ENCODE data around the gene SH3BP5.

SH3BP5 gene

GRCh38 chr3:15323063-15323462, 9.3 kb downstream of the SH3BP5 start:
- Histone ChIP-seq H3K27ac (ENCODE audit: low read depth, low read length) (no peak overlapping the region), H3K27me3 (ENCODE audit: control insufficient read depth in 1 of 2, insufficient read depth in 2 of 2, low read length in 2 of 2) (no peaks in the 10 kb centered on the region), H3K9me3 (ENCODE audit: low read length) (no peaks in the 10 kb centered on the region), H3K4me3 (ENCODE audit: low read depth in 1 of 2, low read length in 2 of 2) (no peak overlapping the region), H3K36me3 (ENCODE audit: insufficient read depth, low read length) (no peaks in the 10 kb centered on the region), H3K4me1 (ENCODE audit: insufficient read depth, low read length) (peaks cover 62% of the 10 kb centered on the region), H3K9ac (ENCODE audit: low read length) (no peak overlapping the region)

- Histone ChIP-seq H3K4me3 (ENCODE audit: low read depth in 1 of 2, low read length in 2 of 2) (no peak overlapping the region), H3K27me3 (ENCODE audit: control insufficient read depth in 1 of 2, insufficient read depth in 2 of 2, low read length in 2 of 2) (no peaks in the 10 kb centered on the region), H3K9ac (ENCODE audit: low read length) (no peak overlapping the region), H3K27ac (ENCODE audit: low read depth, low read length) (peak overlapping the region; percentile 56), H3K9me3 (ENCODE audit: low read length) (no peaks in the 10 kb centered on the region), H3K4me1 (ENCODE audit: insufficient read depth, low read length) (peaks cover 74% of the 10 kb centered on the region), H3K36me3 (ENCODE audit: insufficient read depth, low read length) (no peaks in the 10 kb centered on the region)
Measured at GRCh38 chr3:15321349-15321748, 11.0 kb downstream of the SH3BP5 start.

GRCh38 chr3:15319575-15319974, 12.8 kb downstream of the SH3BP5 start:
- Histone ChIP-seq H3K27me3 (ENCODE audit: control insufficient read depth in 1 of 2, insufficient read depth in 2 of 2, low read length in 2 of 2) (no peaks in the 10 kb centered on the region), H3K9me3 (ENCODE audit: low read length) (no peaks in the 10 kb centered on the region), H3K36me3 (ENCODE audit: insufficient read depth, low read length) (no peaks in the 10 kb centered on the region), H3K4me3 (ENCODE audit: low read depth in 1 of 2, low read length in 2 of 2) (no peak overlapping the region), H3K9ac (ENCODE audit: low read length) (no peak overlapping the region), H3K27ac (ENCODE audit: low read depth, low read length) (no peak overlapping the region), H3K4me1 (ENCODE audit: insufficient read depth, low read length) (peaks cover 66% of the 10 kb centered on the region)

GRCh38 chr3:15319136-15319535, 13.2 kb downstream of the SH3BP5 start:
- Histone ChIP-seq H3K27ac (ENCODE audit: low read depth, low read length) (peak overlapping the region; percentile 6), H3K9me3 (ENCODE audit: low read length) (no peaks in the 10 kb centered on the region), H3K36me3 (ENCODE audit: insufficient read depth, low read length) (no peaks in the 10 kb centered on the region), H3K4me1 (ENCODE audit: insufficient read depth, low read length) (peaks cover 66% of the 10 kb centered on the region), H3K9ac (ENCODE audit: low read length) (no peak overlapping the region), H3K4me3 (ENCODE audit: low read depth in 1 of 2, low read length in 2 of 2) (no peak overlapping the region), H3K27me3 (ENCODE audit: control insufficient read depth in 1 of 2, insufficient read depth in 2 of 2, low read length in 2 of 2) (no peaks in the 10 kb centered on the region)

GRCh38 chr3:15318661-15319060, 13.7 kb downstream of the SH3BP5 start:
- H3K27ac ChIP-seq (ENCODE audit: low read depth, low read length), result peak overlapping the region; percentile 6
- H3K4me1 ChIP-seq (ENCODE audit: insufficient read depth, low read length), result peaks cover 62% of the 10 kb centered on the region
- no peaks in the 10 kb centered on the region for H3K36me3 ChIP-seq (ENCODE audit: insufficient read depth, low read length)

GRCh38 chr3:15316998-15317435, 15.4 kb downstream of the SH3BP5 start:
- no peaks in the 10 kb centered on the region for H3K9me3 ChIP-seq (ENCODE audit: low read length)
- no peak overlapping the region for H3K4me3 ChIP-seq (ENCODE audit: low read depth in 1 of 2, low read length in 2 of 2)
- H3K4me1 ChIP-seq (ENCODE audit: insufficient read depth, low read length), result peaks cover 62% of the 10 kb centered on the region
- H3K36me3 ChIP-seq (ENCODE audit: insufficient read depth, low read length), result no peaks in the 10 kb centered on the region
- no peak overlapping the region for H3K27ac ChIP-seq (ENCODE audit: low read depth, low read length)
- H3K9ac ChIP-seq (ENCODE audit: low read length), result no peak overlapping the region
- no peaks in the 10 kb centered on the region for H3K27me3 ChIP-seq (ENCODE audit: control insufficient read depth in 1 of 2, insufficient read depth in 2 of 2, low read length in 2 of 2)

More at GRCh38 chr3:15318661-15319060, 13.7 kb downstream of the SH3BP5 start:
- Histone ChIP-seq H3K27me3 (ENCODE audit: control insufficient read depth in 1 of 2, insufficient read depth in 2 of 2, low read length in 2 of 2) (no peaks in the 10 kb centered on the region), H3K9me3 (ENCODE audit: low read length) (no peaks in the 10 kb centered on the region), H3K4me3 (ENCODE audit: low read depth in 1 of 2, low read length in 2 of 2) (no peak overlapping the region), H3K9ac (ENCODE audit: low read length) (no peak overlapping the region)

- Histone ChIP-seq H3K9me3 (ENCODE audit: low read length) (no peaks in the 10 kb centered on the region), H3K27ac (ENCODE audit: low read depth, low read length) (no peak overlapping the region), H3K27me3 (ENCODE audit: control insufficient read depth in 1 of 2, insufficient read depth in 2 of 2, low read length in 2 of 2) (no peaks in the 10 kb centered on the region), H3K36me3 (ENCODE audit: insufficient read depth, low read length) (no peaks in the 10 kb centered on the region), H3K9ac (ENCODE audit: low read length) (no peak overlapping the region), H3K4me1 (ENCODE audit: insufficient read depth, low read length) (peaks cover 56% of the 10 kb centered on the region), H3K4me3 (ENCODE audit: low read depth in 1 of 2, low read length in 2 of 2) (no peak overlapping the region)
Measured at GRCh38 chr3:15315003-15315402, 17.4 kb downstream of the SH3BP5 start.

- peaks cover 56% of the 10 kb centered on the region for H3K4me1 ChIP-seq (ENCODE audit: insufficient read depth, low read length)
- H3K27ac ChIP-seq (ENCODE audit: low read depth, low read length), result no peak overlapping the region
- no peak overlapping the region for H3K4me3 ChIP-seq (ENCODE audit: low read depth in 1 of 2, low read length in 2 of 2)
- no peaks in the 10 kb centered on the region for H3K9me3 ChIP-seq (ENCODE audit: low read length)
- H3K27me3 ChIP-seq (ENCODE audit: control insufficient read depth in 1 of 2, insufficient read depth in 2 of 2, low read length in 2 of 2), result no peaks in the 10 kb centered on the region
- no peak overlapping the region for H3K9ac ChIP-seq (ENCODE audit: low read length)
- H3K36me3 ChIP-seq (ENCODE audit: insufficient read depth, low read length), result no peaks in the 10 kb centered on the region
Measured at GRCh38 chr3:15314276-15314675, 18.1 kb downstream of the SH3BP5 start.

- no peak overlapping the region for H3K9ac ChIP-seq (ENCODE audit: low read length)
- no peak overlapping the region for H3K4me3 ChIP-seq (ENCODE audit: low read depth in 1 of 2, low read length in 2 of 2)
- no peaks in the 10 kb centered on the region for H3K36me3 ChIP-seq (ENCODE audit: insufficient read depth, low read length)
- peaks cover 49% of the 10 kb centered on the region for H3K4me1 ChIP-seq (ENCODE audit: insufficient read depth, low read length)
- no peak overlapping the region for H3K27ac ChIP-seq (ENCODE audit: low read depth, low read length)
- no peaks in the 10 kb centered on the region for H3K9me3 ChIP-seq (ENCODE audit: low read length)
- no peaks in the 10 kb centered on the region for H3K27me3 ChIP-seq (ENCODE audit: control insufficient read depth in 1 of 2, insufficient read depth in 2 of 2, low read length in 2 of 2)
Measured at GRCh38 chr3:15313461-15313860, 18.9 kb downstream of the SH3BP5 start.

GRCh38 chr3:15312550-15312949, 19.8 kb downstream of the SH3BP5 start:
- H3K27me3 ChIP-seq (ENCODE audit: control insufficient read depth in 1 of 2, insufficient read depth in 2 of 2, low read length in 2 of 2), result no peaks in the 10 kb centered on the region
- H3K36me3 ChIP-seq (ENCODE audit: insufficient read depth, low read length), result no peaks in the 10 kb centered on the region
- H3K4me1 ChIP-seq (ENCODE audit: insufficient read depth, low read length), result peaks cover 42% of the 10 kb centered on the region
- no peak overlapping the region for H3K27ac ChIP-seq (ENCODE audit: low read depth, low read length)
- no peak overlapping the region for H3K4me3 ChIP-seq (ENCODE audit: low read depth in 1 of 2, low read length in 2 of 2)
- no peaks in the 10 kb centered on the region for H3K9me3 ChIP-seq (ENCODE audit: low read length)
- no peak overlapping the region for H3K9ac ChIP-seq (ENCODE audit: low read length)

GRCh38 chr3:15310491-15311370, 21.7 kb downstream of the SH3BP5 start:
- no peak overlapping the region for H3K4me3 ChIP-seq (ENCODE audit: low read depth in 1 of 2, low read length in 2 of 2)
- no peaks in the 10 kb centered on the region for H3K9me3 ChIP-seq (ENCODE audit: low read length)
- H3K27ac ChIP-seq (ENCODE audit: low read depth, low read length), result no peak overlapping the region
- H3K27me3 ChIP-seq (ENCODE audit: control insufficient read depth in 1 of 2, insufficient read depth in 2 of 2, low read length in 2 of 2), result no peaks in the 10 kb centered on the region
- no peak overlapping the region for H3K9ac ChIP-seq (ENCODE audit: low read length)
- H3K4me1 ChIP-seq (ENCODE audit: insufficient read depth, low read length), result peaks cover 33% of the 10 kb centered on the region
- no peaks in the 10 kb centered on the region for H3K36me3 ChIP-seq (ENCODE audit: insufficient read depth, low read length)
